ENCODE measurements around the gene CDK14.

DNA sequence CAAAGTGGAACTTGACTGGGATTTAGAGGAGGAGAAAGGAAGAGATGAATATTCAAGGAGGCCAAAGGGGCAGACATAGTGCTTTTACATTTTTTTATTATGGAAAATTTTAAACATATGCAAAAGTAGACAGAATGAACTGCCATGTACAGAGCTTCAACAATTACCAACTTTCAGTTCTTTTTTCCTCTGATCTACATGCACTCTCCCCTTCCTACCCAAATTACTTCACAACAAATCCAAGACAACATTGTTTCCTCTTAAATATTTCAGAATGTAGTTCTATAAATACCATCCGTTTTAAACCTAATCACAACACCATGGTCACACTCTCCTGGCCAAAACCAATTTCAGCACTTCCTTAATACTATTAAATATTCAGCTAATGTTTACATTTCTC, 584.6 kb downstream of the CDK14 start:
- TF ChIP-seq EP300 (IDR thresholded peaks at IDR 0.05) (no peak), POLR2AphosphoS5 (IDR thresholded peaks at IDR 0.05) (no peak)
- TF ChIP-seq, protein P1, sequence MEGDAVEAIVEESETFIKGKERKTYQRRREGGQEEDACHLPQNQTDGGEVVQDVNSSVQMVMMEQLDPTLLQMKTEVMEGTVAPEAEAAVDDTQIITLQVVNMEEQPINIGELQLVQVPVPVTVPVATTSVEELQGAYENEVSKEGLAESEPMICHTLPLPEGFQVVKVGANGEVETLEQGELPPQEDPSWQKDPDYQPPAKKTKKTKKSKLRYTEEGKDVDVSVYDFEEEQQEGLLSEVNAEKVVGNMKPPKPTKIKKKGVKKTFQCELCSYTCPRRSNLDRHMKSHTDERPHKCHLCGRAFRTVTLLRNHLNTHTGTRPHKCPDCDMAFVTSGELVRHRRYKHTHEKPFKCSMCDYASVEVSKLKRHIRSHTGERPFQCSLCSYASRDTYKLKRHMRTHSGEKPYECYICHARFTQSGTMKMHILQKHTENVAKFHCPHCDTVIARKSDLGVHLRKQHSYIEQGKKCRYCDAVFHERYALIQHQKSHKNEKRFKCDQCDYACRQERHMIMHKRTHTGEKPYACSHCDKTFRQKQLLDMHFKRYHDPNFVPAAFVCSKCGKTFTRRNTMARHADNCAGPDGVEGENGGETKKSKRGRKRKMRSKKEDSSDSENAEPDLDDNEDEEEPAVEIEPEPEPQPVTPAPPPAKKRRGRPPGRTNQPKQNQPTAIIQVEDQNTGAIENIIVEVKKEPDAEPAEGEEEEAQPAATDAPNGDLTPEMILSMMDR (IDR thresholded peaks at IDR 0.05), result no peak

Measured in stomach (tissue), 4 donors.